Muscle layer of duodenum (tissue), 2 donors: ENCODE results near the gene DNAI2.

Experiments used
- H3K27ac ChIP-seq: one replicate; pipeline ENCODE4 v1.7.0; 2013; ENCODE audit warnings: mild to moderate bottlenecking, low read length
- H3K27me3 ChIP-seq: one replicate; pipeline ENCODE4 v1.7.0; 2013; ENCODE audit warnings: low read depth, mild to moderate bottlenecking, control low read depth, low read length
- H3K36me3 ChIP-seq, 2 donors: one replicate each; pipeline ENCODE4 v1.7.0; 2013; ENCODE audit warnings: low read length in 2 of 2, control low read depth in 1 of 2, mild to moderate bottlenecking in 1 of 2; ENCODE audit not compliant: insufficient read depth in 2 of 2, control insufficient read depth in 1 of 2
- H3K4me1 ChIP-seq, 2 donors: one replicate each; pipeline ENCODE4 v1.7.0; 2013; ENCODE audit warnings: low read length in 2 of 2, mild to moderate bottlenecking in 2 of 2, control low read depth in 1 of 2, moderate library complexity in 1 of 2; ENCODE audit not compliant: insufficient read depth in 2 of 2, control insufficient read depth in 1 of 2
- H3K4me3 ChIP-seq, 2 donors: one replicate each; pipeline ENCODE4 v1.7.0; 2013; ENCODE audit warnings: low read length in 2 of 2, low read depth in 1 of 2, mild to moderate bottlenecking in 1 of 2
- H3K9me3 ChIP-seq, 2 donors: one replicate each; pipeline ENCODE4 v1.7.0; 2013; ENCODE audit warnings: low read length in 2 of 2, control low read depth in 1 of 2, mild to moderate bottlenecking in 1 of 2; ENCODE audit not compliant: control insufficient read depth in 1 of 2
- donor health status: healthy.

The DNAI2 gene

GRCh38 chr17:74235040-74235581 is 38.9 kb upstream of the DNAI2 start:
- H3K4me1 ChIP-seq, result peaks cover 0 to 7% of the 10 kb centered on the region in 2 donors
- H3K27me3 ChIP-seq, result no peaks in the 10 kb centered on the region
- peaks cover 0 to 8% of the 10 kb centered on the region in 2 donors for H3K36me3 ChIP-seq
- H3K27ac ChIP-seq, result peak overlapping the region; percentile 65
- no peak overlapping the region for H3K4me3 ChIP-seq
- H3K9me3 ChIP-seq, result no peaks in the 10 kb centered on the region

GRCh38 chr17:74235911-74236371 is 38.1 kb upstream of the DNAI2 start:
- H3K4me1 ChIP-seq, result peaks cover 0 to 7% of the 10 kb centered on the region in 2 donors
- no peaks in the 10 kb centered on the region for H3K9me3 ChIP-seq
- no peak overlapping the region for H3K4me3 ChIP-seq
- H3K36me3 ChIP-seq, result peaks cover 0 to 3% of the 10 kb centered on the region in 2 donors
- H3K27me3 ChIP-seq, result no peaks in the 10 kb centered on the region
- no peak overlapping the region for H3K27ac ChIP-seq

GRCh38 chr17:74237321-74237720 is 36.7 kb upstream of the DNAI2 start:
- no peak overlapping the region for H3K4me3 ChIP-seq
- no peaks in the 10 kb centered on the region for H3K9me3 ChIP-seq
- H3K27me3 ChIP-seq, result no peaks in the 10 kb centered on the region
- no peaks in the 10 kb centered on the region for H3K36me3 ChIP-seq
- peaks cover 4 to 14% of the 10 kb centered on the region in 2 donors for H3K4me1 ChIP-seq
- no peak overlapping the region for H3K27ac ChIP-seq

- no peaks in the 10 kb centered on the region for H3K36me3 ChIP-seq
- H3K27ac ChIP-seq, result no peak overlapping the region
- peaks cover 4 to 14% of the 10 kb centered on the region in 2 donors for H3K4me1 ChIP-seq
- no peaks in the 10 kb centered on the region for H3K27me3 ChIP-seq
- H3K4me3 ChIP-seq, result no peak overlapping the region
- H3K9me3 ChIP-seq, result no peaks in the 10 kb centered on the region
These were observed 34.9 kb upstream of the DNAI2 start for GRCh38 chr17:74239172-74239571.

- H3K27ac ChIP-seq, result peak overlapping the region; percentile 23
- H3K36me3 ChIP-seq, result no peaks in the 10 kb centered on the region
- no peak overlapping the region for H3K4me3 ChIP-seq
- H3K9me3 ChIP-seq, result no peaks in the 10 kb centered on the region
- H3K4me1 ChIP-seq, result peaks cover 4 to 19% of the 10 kb centered on the region in 2 donors
- no peaks in the 10 kb centered on the region for H3K27me3 ChIP-seq
These were observed 33.3 kb upstream of the DNAI2 start for GRCh38 chr17:74240618-74241205.

GRCh38 chr17:74241431-74241830 is 32.6 kb upstream of the DNAI2 start:
- Histone ChIP-seq H3K4me1 (peaks cover 4 to 22% of the 10 kb centered on the region in 2 donors), H3K4me3 (no peak overlapping the region), H3K27ac (peak overlapping the region; percentile 23), H3K9me3 (no peaks in the 10 kb centered on the region), H3K36me3 (no peaks in the 10 kb centered on the region), H3K27me3 (no peaks in the 10 kb centered on the region)

GRCh38 chr17:74241847-74242246 is 32.2 kb upstream of the DNAI2 start:
- Histone ChIP-seq H3K9me3 (no peaks in the 10 kb centered on the region), H3K4me3 (no peak overlapping the region), H3K36me3 (no peaks in the 10 kb centered on the region), H3K27me3 (no peaks in the 10 kb centered on the region), H3K4me1 (peaks cover 4 to 22% of the 10 kb centered on the region in 2 donors), H3K27ac (no peak overlapping the region)

- peaks cover 4 to 22% of the 10 kb centered on the region in 2 donors for H3K4me1 ChIP-seq
- no peaks in the 10 kb centered on the region for H3K27me3 ChIP-seq
- H3K36me3 ChIP-seq, result no peaks in the 10 kb centered on the region
- no peak overlapping the region for H3K27ac ChIP-seq
- H3K9me3 ChIP-seq, result no peaks in the 10 kb centered on the region
- H3K4me3 ChIP-seq, result no peak overlapping the region
These were observed 30.9 kb upstream of the DNAI2 start for GRCh38 chr17:74243013-74243755.

GRCh38 chr17:74244128-74244527 is 29.9 kb upstream of the DNAI2 start:
- Histone ChIP-seq H3K27ac (no peak overlapping the region), H3K9me3 (no peaks in the 10 kb centered on the region), H3K4me1 (peaks cover 4 to 22% of the 10 kb centered on the region in 2 donors), H3K27me3 (no peaks in the 10 kb centered on the region), H3K4me3 (no peak overlapping the region), H3K36me3 (no peaks in the 10 kb centered on the region)

GRCh38 chr17:74244548-74244947 is 29.5 kb upstream of the DNAI2 start:
- H3K27ac ChIP-seq, result no peak overlapping the region
- H3K36me3 ChIP-seq, result no peaks in the 10 kb centered on the region
- no peak overlapping the region for H3K4me3 ChIP-seq
- H3K4me1 ChIP-seq, result peaks cover 4 to 22% of the 10 kb centered on the region in 2 donors
- H3K27me3 ChIP-seq, result no peaks in the 10 kb centered on the region
- H3K9me3 ChIP-seq, result no peaks in the 10 kb centered on the region

- Histone ChIP-seq H3K27ac (no peak overlapping the region), H3K27me3 (no peaks in the 10 kb centered on the region), H3K4me1 (peaks cover 4 to 22% of the 10 kb centered on the region in 2 donors), H3K4me3 (no peak overlapping the region), H3K9me3 (no peaks in the 10 kb centered on the region), H3K36me3 (no peaks in the 10 kb centered on the region)
These were observed 28.7 kb upstream of the DNAI2 start for GRCh38 chr17:74245145-74245831.
